ENCODE results near the gene KSR1. TPM values are rescaled to one million over a fixed set of nuclear protein-coding genes. Genes with fewer than 3 reads are reported as not detected.

The KSR1 gene
- total and polyA plus RNA-seq, 9 of the 15 experiments (the other 6 are each of a cell fraction or from before 2014, with no cell fraction given): 1.4 to 51.7 (median 18.4) TPM

DNA sequence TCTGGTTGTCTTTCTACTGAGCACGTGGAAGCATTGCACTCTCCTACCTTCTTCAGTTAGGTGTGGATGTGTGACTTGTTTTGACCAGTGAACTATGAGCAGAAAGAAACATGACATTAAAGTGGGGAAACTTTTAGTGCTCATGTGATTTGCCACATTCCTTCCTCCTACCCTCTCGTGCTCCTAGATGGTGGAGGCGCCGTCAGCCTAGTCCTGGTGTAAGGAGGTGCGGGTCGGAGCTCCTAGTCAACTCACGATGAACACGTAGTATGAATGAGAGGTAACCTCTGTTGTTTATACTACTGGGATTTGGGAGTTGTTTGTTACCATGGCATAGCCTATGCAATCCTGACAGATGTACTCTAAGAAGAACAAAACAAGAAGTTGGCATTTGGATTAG is 47.4 kb downstream of the KSR1 start:
- Histone ChIP-seq H4K20me1 (replicated peaks; ENCODE audit: control insufficient read depth, insufficient read depth, low read length) (peaks cover 17% of the 10 kb centered on the region; the same call in 1 of the 2 replicates), H3K36me3 (ENCODE audit: control insufficient read depth, insufficient read depth, low read length) (no peaks in the 10 kb centered on the region; the same call in 2 of the 3 replicates), H2AFZ (ENCODE audit: low read depth, low read length) (no peak overlapping the region), H3K9me3 (replicated peaks; ENCODE audit: control insufficient read depth, insufficient read depth, low read depth, low read length) (peaks cover 7% of the 10 kb centered on the region; the same call in 1 of the 2 replicates), H3K79me2 (ENCODE audit: control insufficient read depth, insufficient read depth, low read length) (peaks cover 59% of the 10 kb centered on the region), H3K9me1 (ENCODE audit: control insufficient read depth, insufficient read depth, low read length) (peaks cover 6% of the 10 kb centered on the region), H3K4me2 (ENCODE audit: insufficient read depth, low read length) (no peak overlapping the region), H3K27ac (ENCODE audit: extremely low read depth, low read depth, low read length) (no peak overlapping the region), H3K4me3 (no peak overlapping the region), H3K27me3 (ENCODE audit: control insufficient read depth in 2 of 2, insufficient read depth in 2 of 2, low read length in 2 of 2) (no peaks in the 10 kb centered on the region), H3K4me1 (replicated peaks in 1 of 2; ENCODE audit: control insufficient read depth in 2 of 2, insufficient read depth in 2 of 2, low read length in 2 of 2) (peaks cover 6 to 14% of the 10 kb centered on the region in 2 experiments; a peak in 3 of 5 replicates), H3K9ac (ENCODE audit: insufficient read depth in 1 of 2, low read depth in 2 of 2, low read length in 2 of 2) (no peak overlapping the region)
- ChIA-PET CTCF (ENCODE audit: low intra/inter-chr PET ratio) (no interaction called here), POLR2A (interaction anchor here (1.0 to 1.9 kb wide), 2 partner anchors 11 to 16 kb away, joined by 3 to 5 read pairs; no protein-coding TSS in a partner anchor)
- DNase-seq (ENCODE audit: extremely low read depth in 1 of 4, low spot score in 3 of 4): no peak
- FAIRE-seq: no peak
- WGBS (ENCODE audit: insufficient coverage, low coverage, missing lambda C conversion rate): 84% methylated on average over 8 of the region's 8 CpGs
- intact Hi-C loops (cut with micrococcal nuclease): no loop called here
- TF ChIP-seq BRD4 (IDR thresholded peaks at IDR 0.05): no peak
- no peak for TF ChIP-seq NFYB (IDR thresholded peaks at IDR 0.05; ENCODE audit: extremely low read depth, insufficient read length)
- TF ChIP-seq KLF16 (IDR thresholded peaks at IDR 0.05): no peak
- no peak for TF ChIP-seq KLF1 (tag; IDR thresholded peaks at IDR 0.05)
- TF ChIP-seq TAF15 (IDR thresholded peaks at IDR 0.05; ENCODE audit: low read depth, low read length): no peak
- TF ChIP-seq, protein P1, sequence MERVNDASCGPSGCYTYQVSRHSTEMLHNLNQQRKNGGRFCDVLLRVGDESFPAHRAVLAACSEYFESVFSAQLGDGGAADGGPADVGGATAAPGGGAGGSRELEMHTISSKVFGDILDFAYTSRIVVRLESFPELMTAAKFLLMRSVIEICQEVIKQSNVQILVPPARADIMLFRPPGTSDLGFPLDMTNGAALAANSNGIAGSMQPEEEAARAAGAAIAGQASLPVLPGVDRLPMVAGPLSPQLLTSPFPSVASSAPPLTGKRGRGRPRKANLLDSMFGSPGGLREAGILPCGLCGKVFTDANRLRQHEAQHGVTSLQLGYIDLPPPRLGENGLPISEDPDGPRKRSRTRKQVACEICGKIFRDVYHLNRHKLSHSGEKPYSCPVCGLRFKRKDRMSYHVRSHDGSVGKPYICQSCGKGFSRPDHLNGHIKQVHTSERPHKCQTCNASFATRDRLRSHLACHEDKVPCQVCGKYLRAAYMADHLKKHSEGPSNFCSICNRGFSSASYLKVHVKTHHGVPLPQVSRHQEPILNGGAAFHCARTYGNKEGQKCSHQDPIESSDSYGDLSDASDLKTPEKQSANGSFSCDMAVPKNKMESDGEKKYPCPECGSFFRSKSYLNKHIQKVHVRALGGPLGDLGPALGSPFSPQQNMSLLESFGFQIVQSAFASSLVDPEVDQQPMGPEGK (CRISPR knock-in tag; IDR thresholded peaks at IDR 0.05; ENCODE audit: borderline replicate concordance): no peak
- no peak for TF ChIP-seq CBX1 (IDR thresholded peaks at IDR 0.05; ENCODE audit: low read depth)
- TF ChIP-seq, protein P2, sequence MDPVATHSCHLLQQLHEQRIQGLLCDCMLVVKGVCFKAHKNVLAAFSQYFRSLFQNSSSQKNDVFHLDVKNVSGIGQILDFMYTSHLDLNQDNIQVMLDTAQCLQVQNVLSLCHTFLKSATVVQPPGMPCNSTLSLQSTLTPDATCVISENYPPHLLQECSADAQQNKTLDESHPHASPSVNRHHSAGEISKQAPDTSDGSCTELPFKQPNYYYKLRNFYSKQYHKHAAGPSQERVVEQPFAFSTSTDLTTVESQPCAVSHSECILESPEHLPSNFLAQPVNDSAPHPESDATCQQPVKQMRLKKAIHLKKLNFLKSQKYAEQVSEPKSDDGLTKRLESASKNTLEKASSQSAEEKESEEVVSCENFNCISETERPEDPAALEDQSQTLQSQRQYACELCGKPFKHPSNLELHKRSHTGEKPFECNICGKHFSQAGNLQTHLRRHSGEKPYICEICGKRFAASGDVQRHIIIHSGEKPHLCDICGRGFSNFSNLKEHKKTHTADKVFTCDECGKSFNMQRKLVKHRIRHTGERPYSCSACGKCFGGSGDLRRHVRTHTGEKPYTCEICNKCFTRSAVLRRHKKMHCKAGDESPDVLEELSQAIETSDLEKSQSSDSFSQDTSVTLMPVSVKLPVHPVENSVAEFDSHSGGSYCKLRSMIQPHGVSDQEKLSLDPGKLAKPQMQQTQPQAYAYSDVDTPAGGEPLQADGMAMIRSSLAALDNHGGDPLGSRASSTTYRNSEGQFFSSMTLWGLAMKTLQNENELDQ (CRISPR knock-in tag; IDR thresholded peaks at IDR 0.05; ENCODE audit: borderline replicate concordance): no peak
- no peak for TF ChIP-seq RAD21 (CRISPR knock-in tag; conservative IDR thresholded peaks at IDR 0.05 in 1 of 2, IDR thresholded peaks at IDR 0.05 in 1 of 2)
- no peak for TF ChIP-seq ZNF445 (CRISPR knock-in tag; IDR thresholded peaks at IDR 0.05; ENCODE audit: low read depth)
- TF ChIP-seq MAFF (IDR thresholded peaks at IDR 0.05; ENCODE audit: low read length): no peak
- TF ChIP-seq PTBP1 (IDR thresholded peaks at IDR 0.05; ENCODE audit: low read depth, low read length): no peak
- no peak for TF ChIP-seq POLR2AphosphoS5 (IDR thresholded peaks at IDR 0.05; ENCODE audit: control insufficient read depth, insufficient read depth, low read depth, low read length)
- TF ChIP-seq MCM2 (IDR thresholded peaks at IDR 0.05; ENCODE audit: low read depth): no peak
- TF ChIP-seq ZKSCAN3 (CRISPR knock-in tag; IDR thresholded peaks at IDR 0.05): no peak
- in situ Hi-C loops (cut with MboI): no loop called here
- BruUV-seq (replicated peaks): no TSS peak
- ATAC-seq: no peak
